Measurements from ENCODE around the gene PARD3B. TPM values are rescaled to one million over a fixed set of nuclear protein-coding genes. Genes with fewer than 3 reads are reported as not detected.

PARD3B gene
- total and polyA plus RNA-seq, 5 donors, result 3.0 to 18.6 (median 15.6) TPM

- H3K4me1 ChIP-seq (ENCODE audit: control insufficient read depth, insufficient read depth, low read length), result peaks cover 2% of the 10 kb centered on the region
- no peaks in the 10 kb centered on the region for H3K9me3 ChIP-seq (ENCODE audit: control insufficient read depth, low read length)
- H3K27me3 ChIP-seq (ENCODE audit: control insufficient read depth, insufficient read depth), result no peaks in the 10 kb centered on the region
- H3K4me3 ChIP-seq (ENCODE audit: low read length), result no peak overlapping the region
- DNase-seq (no peak), ATAC-seq (peak in 1 of 2 donors; percentile 51)
- WGBS, result 24% methylated on average over 3 of the region's 3 CpGs
- no peak overlapping the region for H3K27ac ChIP-seq (ENCODE audit: low read length)
- intact Hi-C loops (cut with DNase I), result no loop called here
Measured at GRCh38 chr2:204732019-204732418, 186.7 kb downstream of the PARD3B start.

GRCh38 chr2:204737296-204737695, 192.0 kb downstream of the PARD3B start:
- no peaks in the 10 kb centered on the region for H3K9me3 ChIP-seq (ENCODE audit: control insufficient read depth, low read length)
- whole genome bisulfite sequencing, result 91% methylated on average over 1 of the region's 1 CpG
- H3K27ac ChIP-seq (ENCODE audit: low read length), result no peak overlapping the region
- H3K4me1 ChIP-seq (ENCODE audit: control insufficient read depth, insufficient read depth, low read length), result no peaks in the 10 kb centered on the region
- no peak overlapping the region for H3K4me3 ChIP-seq (ENCODE audit: low read length)
- no peak for DNase-seq
- no peak for ATAC-seq
- no peaks in the 10 kb centered on the region for H3K27me3 ChIP-seq (ENCODE audit: control insufficient read depth, insufficient read depth)
- intact Hi-C loops (cut with DNase I), result no loop called here

- WGBS, result 80% methylated on average over 1 of the region's 1 CpG
- H3K4me1 ChIP-seq (ENCODE audit: control insufficient read depth, insufficient read depth, low read length), result no peaks in the 10 kb centered on the region
- H3K27me3 ChIP-seq (ENCODE audit: control insufficient read depth, insufficient read depth), result no peaks in the 10 kb centered on the region
- H3K9me3 ChIP-seq (ENCODE audit: control insufficient read depth, low read length), result no peaks in the 10 kb centered on the region
- H3K27ac ChIP-seq (ENCODE audit: low read length), result no peak overlapping the region
- no peak overlapping the region for H3K4me3 ChIP-seq (ENCODE audit: low read length)
- ATAC-seq (no peak), DNase-seq (no peak)
- intact Hi-C loops (cut with DNase I), result no loop called here
Measured at GRCh38 chr2:204738721-204739120, 193.4 kb downstream of the PARD3B start.

- Histone ChIP-seq H3K4me3 (ENCODE audit: low read length) (no peak overlapping the region), H3K9me3 (ENCODE audit: control insufficient read depth, low read length) (no peaks in the 10 kb centered on the region), H3K27ac (ENCODE audit: low read length) (no peak overlapping the region), H3K4me1 (ENCODE audit: control insufficient read depth, insufficient read depth, low read length) (no peaks in the 10 kb centered on the region), H3K27me3 (ENCODE audit: control insufficient read depth, insufficient read depth) (no peaks in the 10 kb centered on the region)
- WGBS, result 69% methylated on average over 2 of the region's 2 CpGs
- intact Hi-C loops (cut with DNase I), result no loop called here
- ATAC-seq (no peak), DNase-seq (no peak)
Measured at GRCh38 chr2:204743393-204743960, 198.2 kb downstream of the PARD3B start.

- DNase-seq, result no peak
- ATAC-seq, result no peak
- H3K4me3 ChIP-seq (ENCODE audit: low read length), result no peak overlapping the region
- no peaks in the 10 kb centered on the region for H3K27me3 ChIP-seq (ENCODE audit: control insufficient read depth, insufficient read depth)
- WGBS, result 94% methylated on average over 2 of the region's 2 CpGs
- no peaks in the 10 kb centered on the region for H3K4me1 ChIP-seq (ENCODE audit: control insufficient read depth, insufficient read depth, low read length)
- H3K9me3 ChIP-seq (ENCODE audit: control insufficient read depth, low read length), result no peaks in the 10 kb centered on the region
- intact Hi-C loops (cut with DNase I), result no loop called here
- H3K27ac ChIP-seq (ENCODE audit: low read length), result no peak overlapping the region
Measured at GRCh38 chr2:204744506-204744905, 199.2 kb downstream of the PARD3B start.

GRCh38 chr2:204748286-204748685, 203.0 kb downstream of the PARD3B start:
- no peaks in the 10 kb centered on the region for H3K27me3 ChIP-seq (ENCODE audit: control insufficient read depth, insufficient read depth)
- H3K27ac ChIP-seq (ENCODE audit: low read length), result no peak overlapping the region
- no peaks in the 10 kb centered on the region for H3K4me1 ChIP-seq (ENCODE audit: control insufficient read depth, insufficient read depth, low read length)
- WGBS, result 78% methylated on average over 2 of the region's 2 CpGs
- H3K9me3 ChIP-seq (ENCODE audit: control insufficient read depth, low read length), result no peaks in the 10 kb centered on the region
- no peak for ATAC-seq
- no peak overlapping the region for H3K4me3 ChIP-seq (ENCODE audit: low read length)
- DNase-seq, result no peak
- intact Hi-C loops (cut with DNase I), result no loop called here

GRCh38 chr2:204749319-204749718, 204.0 kb downstream of the PARD3B start:
- Histone ChIP-seq H3K9me3 (ENCODE audit: control insufficient read depth, low read length) (no peaks in the 10 kb centered on the region), H3K4me1 (ENCODE audit: control insufficient read depth, insufficient read depth, low read length) (no peaks in the 10 kb centered on the region), H3K27ac (ENCODE audit: low read length) (no peak overlapping the region), H3K4me3 (ENCODE audit: low read length) (no peak overlapping the region), H3K27me3 (ENCODE audit: control insufficient read depth, insufficient read depth) (no peaks in the 10 kb centered on the region)
- DNase-seq, result no peak
- 70% methylated on average over 3 of the region's 3 CpGs for WGBS
- intact Hi-C loops (cut with DNase I), result no loop called here
- no peak for ATAC-seq

GRCh38 chr2:204750389-204750788, 205.1 kb downstream of the PARD3B start:
- H3K27ac ChIP-seq (ENCODE audit: low read length), result no peak overlapping the region
- DNase-seq (no peak), ATAC-seq (no peak)
- H3K27me3 ChIP-seq (ENCODE audit: control insufficient read depth, insufficient read depth), result no peaks in the 10 kb centered on the region
- intact Hi-C loops (cut with DNase I), result loop anchor here in 1 of 4 donors (10.0 kb wide), 1 partner anchor 74 kb away; no protein-coding TSS in a partner anchor
- H3K4me1 ChIP-seq (ENCODE audit: control insufficient read depth, insufficient read depth, low read length), result no peaks in the 10 kb centered on the region
- no peak overlapping the region for H3K4me3 ChIP-seq (ENCODE audit: low read length)
- 87% methylated on average over 5 of the region's 5 CpGs for WGBS
- no peaks in the 10 kb centered on the region for H3K9me3 ChIP-seq (ENCODE audit: control insufficient read depth, low read length)

- no peaks in the 10 kb centered on the region for H3K27me3 ChIP-seq (ENCODE audit: control insufficient read depth, insufficient read depth)
- intact Hi-C loops (cut with DNase I), result loop anchor here in 1 of 4 donors (10.0 kb wide), 1 partner anchor 73 kb away; no protein-coding TSS in a partner anchor
- no peaks in the 10 kb centered on the region for H3K4me1 ChIP-seq (ENCODE audit: control insufficient read depth, insufficient read depth, low read length)
- H3K4me3 ChIP-seq (ENCODE audit: low read length), result no peak overlapping the region
- H3K27ac ChIP-seq (ENCODE audit: low read length), result no peak overlapping the region
- ATAC-seq (no peak), DNase-seq (no peak)
- H3K9me3 ChIP-seq (ENCODE audit: control insufficient read depth, low read length), result no peaks in the 10 kb centered on the region
Measured at GRCh38 chr2:204751472-204751871, 206.2 kb downstream of the PARD3B start.

GRCh38 chr2:204753841-204754240, 208.6 kb downstream of the PARD3B start:
- Histone ChIP-seq H3K9me3 (ENCODE audit: control insufficient read depth, low read length) (no peaks in the 10 kb centered on the region), H3K4me3 (ENCODE audit: low read length) (no peak overlapping the region), H3K27me3 (ENCODE audit: control insufficient read depth, insufficient read depth) (no peaks in the 10 kb centered on the region), H3K4me1 (ENCODE audit: control insufficient read depth, insufficient read depth, low read length) (no peaks in the 10 kb centered on the region), H3K27ac (ENCODE audit: low read length) (no peak overlapping the region)
- no peak for DNase-seq
- ATAC-seq, result no peak
- 96% methylated on average over 1 of the region's 1 CpG for WGBS
- intact Hi-C loops (cut with DNase I), result loop anchor here in 1 of 4 donors (10.0 kb wide), 1 partner anchor 71 kb away; no protein-coding TSS in a partner anchor

GRCh38 chr2:204754898-204755297, 209.6 kb downstream of the PARD3B start:
- no peak overlapping the region for H3K27ac ChIP-seq (ENCODE audit: low read length)
- no peaks in the 10 kb centered on the region for H3K9me3 ChIP-seq (ENCODE audit: control insufficient read depth, low read length)
- intact Hi-C loops (cut with DNase I), result loop anchor here in 1 of 4 donors (10.0 kb wide), 1 partner anchor 70 kb away; no protein-coding TSS in a partner anchor
- H3K27me3 ChIP-seq (ENCODE audit: control insufficient read depth, insufficient read depth), result no peaks in the 10 kb centered on the region
- no peak for DNase-seq
- H3K4me3 ChIP-seq (ENCODE audit: low read length), result no peak overlapping the region
- no peaks in the 10 kb centered on the region for H3K4me1 ChIP-seq (ENCODE audit: control insufficient read depth, insufficient read depth, low read length)
- 96% methylated on average over 3 of the region's 3 CpGs for WGBS
- ATAC-seq, result no peak

Data from right cardiac atrium (tissue), 5 donors.